BLaER1 (cell line): ENCODE data around the gene ADH1A.

Experiments
- H3K27ac ChIP-seq: shearing (Covaris generic); formaldehyde crosslinking; 2 replicates; pipeline ENCODE4 v1.8.1; 2022
- H3K27me3 ChIP-seq: shearing (Covaris generic); formaldehyde crosslinking; 2 replicates; pipeline ENCODE4 v1.8.1; 2022
- H3K36me3 ChIP-seq: shearing (Covaris generic); formaldehyde crosslinking; 2 replicates; pipeline ENCODE4 v1.8.1; 2022
- H3K4me1 ChIP-seq: shearing (Covaris generic); formaldehyde crosslinking; 2 replicates; pipeline ENCODE4 v1.8.1; 2022
- H3K4me2 ChIP-seq: shearing (Covaris generic); formaldehyde crosslinking; 2 replicates; pipeline ENCODE4 v1.8.1; 2022
- H3K4me3 ChIP-seq: shearing (Covaris generic); formaldehyde crosslinking; 2 replicates; pipeline ENCODE4 v1.8.1; 2022
- H3K9ac ChIP-seq: shearing (Covaris generic); formaldehyde crosslinking; 2 replicates; pipeline ENCODE4 v1.8.1; 2022
- H3K9me3 ChIP-seq: shearing (Covaris generic); formaldehyde crosslinking; 2 replicates; pipeline ENCODE4 v1.8.1; 2022
- H4K20me1 ChIP-seq: shearing (Covaris generic); formaldehyde crosslinking; 2 replicates; pipeline ENCODE4 v1.8.1; 2022
- Cebpa-rat ChIP-seq: shearing (Covaris generic); IDR thresholded peaks from 2 replicates; pipeline ENCODE4 v1.8.1; 2022

The ADH1A gene

GRCh38 chr4:99293357-99293756, 2.6 kb upstream of the ADH1A start:
- no peak overlapping the region for H3K4me2 ChIP-seq
- H4K20me1 ChIP-seq: no peaks in the 10 kb centered on the region
- no peak overlapping the region for H3K27ac ChIP-seq
- no peaks in the 10 kb centered on the region for H3K9me3 ChIP-seq
- no peak overlapping the region for H3K9ac ChIP-seq
- H3K36me3 ChIP-seq: no peaks in the 10 kb centered on the region
- no peak overlapping the region for H3K4me3 ChIP-seq
- TF ChIP-seq Cebpa-rat: no peak
- no peaks in the 10 kb centered on the region for H3K27me3 ChIP-seq
- H3K4me1 ChIP-seq: no peaks in the 10 kb centered on the region

- H3K36me3 ChIP-seq: no peaks in the 10 kb centered on the region
- H4K20me1 ChIP-seq: no peaks in the 10 kb centered on the region
- no peaks in the 10 kb centered on the region for H3K9me3 ChIP-seq
- no peak overlapping the region for H3K4me2 ChIP-seq
- no peak for TF ChIP-seq Cebpa-rat
- H3K27me3 ChIP-seq: no peaks in the 10 kb centered on the region
- H3K4me3 ChIP-seq: no peak overlapping the region
- no peaks in the 10 kb centered on the region for H3K4me1 ChIP-seq
- H3K9ac ChIP-seq: no peak overlapping the region
- no peak overlapping the region for H3K27ac ChIP-seq
Observed at GRCh38 chr4:99285387-99285786, 5.4 kb downstream of the ADH1A start.

GRCh38 chr4:99282731-99283130, 8.1 kb downstream of the ADH1A start:
- TF ChIP-seq Cebpa-rat: no peak
- Histone ChIP-seq H3K9me3 (no peaks in the 10 kb centered on the region), H3K9ac (no peak overlapping the region), H3K27me3 (no peaks in the 10 kb centered on the region), H3K4me2 (no peak overlapping the region), H4K20me1 (no peaks in the 10 kb centered on the region), H3K27ac (no peak overlapping the region), H3K4me3 (no peak overlapping the region), H3K36me3 (no peaks in the 10 kb centered on the region), H3K4me1 (no peaks in the 10 kb centered on the region)

GRCh38 chr4:99281261-99281660, 9.5 kb downstream of the ADH1A start:
- H3K4me3 ChIP-seq: no peak overlapping the region
- no peaks in the 10 kb centered on the region for H4K20me1 ChIP-seq
- no peaks in the 10 kb centered on the region for H3K27me3 ChIP-seq
- H3K9ac ChIP-seq: no peak overlapping the region
- H3K9me3 ChIP-seq: no peaks in the 10 kb centered on the region
- no peak overlapping the region for H3K4me2 ChIP-seq
- H3K36me3 ChIP-seq: no peaks in the 10 kb centered on the region
- H3K4me1 ChIP-seq: no peaks in the 10 kb centered on the region
- TF ChIP-seq Cebpa-rat: no peak
- no peak overlapping the region for H3K27ac ChIP-seq

- no peak for TF ChIP-seq Cebpa-rat
- Histone ChIP-seq H3K36me3 (no peaks in the 10 kb centered on the region), H3K4me3 (no peak overlapping the region), H3K4me2 (no peak overlapping the region), H3K27ac (no peak overlapping the region), H3K9me3 (no peaks in the 10 kb centered on the region), H3K4me1 (no peaks in the 10 kb centered on the region), H3K27me3 (no peaks in the 10 kb centered on the region), H3K9ac (no peak overlapping the region), H4K20me1 (no peaks in the 10 kb centered on the region)
Observed at GRCh38 chr4:99276417-99276816, 14.4 kb downstream of the ADH1A start.

- no peak overlapping the region for H3K4me3 ChIP-seq
- H3K27me3 ChIP-seq: no peaks in the 10 kb centered on the region
- H3K36me3 ChIP-seq: no peaks in the 10 kb centered on the region
- H3K4me1 ChIP-seq: no peaks in the 10 kb centered on the region
- no peaks in the 10 kb centered on the region for H4K20me1 ChIP-seq
- TF ChIP-seq Cebpa-rat: no peak
- no peak overlapping the region for H3K27ac ChIP-seq
- H3K4me2 ChIP-seq: no peak overlapping the region
- H3K9ac ChIP-seq: no peak overlapping the region
- no peaks in the 10 kb centered on the region for H3K9me3 ChIP-seq
Observed at GRCh38 chr4:99275885-99276284, 14.9 kb downstream of the ADH1A start.

GRCh38 chr4:99275050-99275449, 15.7 kb downstream of the ADH1A start:
- no peaks in the 10 kb centered on the region for H4K20me1 ChIP-seq
- H3K27me3 ChIP-seq: no peaks in the 10 kb centered on the region
- no peak overlapping the region for H3K4me2 ChIP-seq
- no peak overlapping the region for H3K27ac ChIP-seq
- H3K4me1 ChIP-seq: no peaks in the 10 kb centered on the region
- no peak overlapping the region for H3K4me3 ChIP-seq
- TF ChIP-seq Cebpa-rat: no peak
- H3K9ac ChIP-seq: no peak overlapping the region
- no peaks in the 10 kb centered on the region for H3K36me3 ChIP-seq
- H3K9me3 ChIP-seq: no peaks in the 10 kb centered on the region

GRCh38 chr4:99273704-99274103, 17.1 kb downstream of the ADH1A start:
- no peak overlapping the region for H3K4me2 ChIP-seq
- no peak overlapping the region for H3K9ac ChIP-seq
- H4K20me1 ChIP-seq: no peaks in the 10 kb centered on the region
- no peak overlapping the region for H3K4me3 ChIP-seq
- H3K27ac ChIP-seq: no peak overlapping the region
- no peaks in the 10 kb centered on the region for H3K27me3 ChIP-seq
- H3K4me1 ChIP-seq: no peaks in the 10 kb centered on the region
- no peaks in the 10 kb centered on the region for H3K9me3 ChIP-seq
- TF ChIP-seq Cebpa-rat: no peak
- H3K36me3 ChIP-seq: no peaks in the 10 kb centered on the region

GRCh38 chr4:99264927-99265326, 25.9 kb downstream of the ADH1A start:
- Histone ChIP-seq H3K27me3 (no peaks in the 10 kb centered on the region), H3K4me2 (no peak overlapping the region)
- no peak for TF ChIP-seq Cebpa-rat

GRCh38 chr4:99252746-99253145, 38.0 kb downstream of the ADH1A start:
- no peaks in the 10 kb centered on the region for H3K4me1 ChIP-seq
- no peak overlapping the region for H3K4me2 ChIP-seq
- H3K9ac ChIP-seq: no peak overlapping the region
- TF ChIP-seq Cebpa-rat: no peak
- H3K27ac ChIP-seq: no peak overlapping the region
- no peak overlapping the region for H3K4me3 ChIP-seq
- no peaks in the 10 kb centered on the region for H3K27me3 ChIP-seq
- H3K36me3 ChIP-seq: no peaks in the 10 kb centered on the region
- H3K9me3 ChIP-seq: no peaks in the 10 kb centered on the region; the same call in 1 of the 2 replicates
- H4K20me1 ChIP-seq: no peaks in the 10 kb centered on the region

More at GRCh38 chr4:99264927-99265326, 25.9 kb downstream of the ADH1A start:
- Histone ChIP-seq H4K20me1 (no peaks in the 10 kb centered on the region), H3K4me3 (no peak overlapping the region), H3K9ac (no peak overlapping the region), H3K36me3 (no peaks in the 10 kb centered on the region), H3K9me3 (no peaks in the 10 kb centered on the region), H3K27ac (no peak overlapping the region), H3K4me1 (no peaks in the 10 kb centered on the region)

- H3K9ac ChIP-seq: no peak overlapping the region
- no peaks in the 10 kb centered on the region for H4K20me1 ChIP-seq
- no peak overlapping the region for H3K27ac ChIP-seq
- no peaks in the 10 kb centered on the region for H3K4me1 ChIP-seq
- H3K27me3 ChIP-seq: no peaks in the 10 kb centered on the region
- H3K4me2 ChIP-seq: no peak overlapping the region
- no peak for TF ChIP-seq Cebpa-rat
- H3K9me3 ChIP-seq: no peaks in the 10 kb centered on the region
- no peaks in the 10 kb centered on the region for H3K36me3 ChIP-seq
- H3K4me3 ChIP-seq: no peak overlapping the region
Observed at GRCh38 chr4:99248714-99249113, 42.1 kb downstream of the ADH1A start.
